T-cell (primary cell): ENCODE measurements around the gene ZCCHC2. TPM values are rescaled to one million over a fixed set of nuclear protein-coding genes. Genes with fewer than 3 reads are reported as not detected.
A peak's percentile ranks its signal among the peaks of the same experiment; 100 is the strongest.

Experiments used
- ATAC-seq, 4 experiments: fragments of 200-7000 bp in 3 of 4; fragments of 150-1000 bp in 1 of 4; cut with Tn5 transposase; replicated peaks in 1 of 4; 1 replicate in 3 of 4; 2 replicates in 1 of 4; pipeline ENCODE4 v1.10.0; 2021; ENCODE audit warnings: moderate library complexity in 3 of 4, mild to moderate bottlenecking in 2 of 4, moderate number of reproducible peaks in 1 of 4
- CTCF ChIA-PET, 2 donors: fragments of 300-600 bp; sonication (Branson Sonifier 250); formaldehyde crosslinking; loops; one replicate each; lab custom pipeline; 2022; ENCODE audit warnings: antibody characterized with exemption in 2 of 2; lab: Charles Lee
- POLR2A ChIA-PET, 2 donors: fragments of 300-600 bp; sonication (Branson Sonifier 250); formaldehyde crosslinking; loops; one replicate each; lab custom pipeline; 2022; ENCODE audit warnings: antibody characterized with exemption in 2 of 2; lab: Charles Lee
- DNase-seq, 35 experiments: peaks; one replicate each; pipeline versions ENCODE4 v3.0.0 to v3.0.0-alpha.2; 2013 to 2023
- H3K27ac ChIP-seq: one replicate; pipeline ENCODE4 v1.5.1; 2013; ENCODE audit warnings: low read length
- H3K27me3 ChIP-seq, 2 experiments: replicated peaks in 1 of 2; 1 replicate in 1 of 2; 2 replicates in 1 of 2; pipeline versions ENCODE4 v1.6.1 to v1.7.0; 2013; ENCODE audit warnings: low read length in 1 of 2, mixed read lengths in 1 of 2; ENCODE audit not compliant: control insufficient read depth in 2 of 2, insufficient read depth in 2 of 2; ENCODE audit errors: extremely low read depth in 1 of 2
- H3K36me3 ChIP-seq, 2 donors: 1 replicate in 1 of 2; 2 replicates in 1 of 2; pipeline versions ENCODE4 v1.6.1 to v1.7.0; 2013; ENCODE audit warnings: low read length in 1 of 2; ENCODE audit not compliant: control insufficient read depth in 2 of 2, insufficient read depth in 1 of 2; ENCODE audit errors: extremely low read depth in 1 of 2
- H3K4me1 ChIP-seq, 2 experiments: 1 replicate in 1 of 2; 2 replicates in 1 of 2; pipeline versions ENCODE4 v1.6.1 to v1.7.0; 2013; ENCODE audit warnings: low read length in 2 of 2, mixed read lengths in 1 of 2; ENCODE audit not compliant: insufficient read depth in 2 of 2, control insufficient read depth in 1 of 2; ENCODE audit errors: extremely low read depth in 1 of 2
- H3K4me3 ChIP-seq, 2 donors: 1 replicate in 1 of 2; 2 replicates in 1 of 2; pipeline versions ENCODE4 v1.5.1 to v1.7.0; 2013; ENCODE audit warnings: mild to moderate bottlenecking in 2 of 2, low read length in 1 of 2, moderate library complexity in 1 of 2; ENCODE audit not compliant: control insufficient read depth in 1 of 2; ENCODE audit errors: extremely low read depth in 1 of 2
- H3K9me3 ChIP-seq: 2 replicates; pipeline ENCODE4 v1.7.0; 2013
- H3K27ac Mint-ChIP-seq, 2 donors: one replicate each; pipeline ENCODE4 v1.8.0; 2020 to 2021; ENCODE audit warnings: mild to moderate bottlenecking in 2 of 2, mixed read lengths in 2 of 2
- H3K27me3 Mint-ChIP-seq, 2 donors: one replicate each; pipeline ENCODE4 v1.8.0; 2021 to 2022; ENCODE audit warnings: mixed read lengths in 2 of 2
- H3K36me3 Mint-ChIP-seq: one replicate; pipeline ENCODE4 v1.8.0; 2021; ENCODE audit warnings: mixed read lengths
- H3K4me1 Mint-ChIP-seq, 3 donors: one replicate each; pipeline ENCODE4 v1.8.0; 2020 to 2022; ENCODE audit warnings: mixed read lengths in 3 of 3, mild to moderate bottlenecking in 1 of 3
- H3K4me3 Mint-ChIP-seq, 3 donors: one replicate each; pipeline ENCODE4 v1.8.0; 2020 to 2022; ENCODE audit warnings: mild to moderate bottlenecking in 3 of 3, mixed read lengths in 3 of 3, moderate library complexity in 3 of 3
- H3K9me3 Mint-ChIP-seq, 3 donors: one replicate each; pipeline ENCODE4 v1.8.0; 2020 to 2022; ENCODE audit warnings: mixed read lengths in 3 of 3
- WGBS: methylation state at CpG from one replicate; pipeline ENCODE4 v1.1.5; 2013; ENCODE audit warnings: missing lambda C conversion rate; ENCODE audit not compliant: insufficient coverage; 5-methylcytosine and 5-hydroxymethylcytosine counted together
- total RNA-seq, 35 experiments: library from RNA in 6 of 35; stranded (reverse) in 6 of 35; fragments of 120-200 nt in 1 of 35; gene quantifications; one replicate each; pipeline versions ENCODE4 v1.2.1 to v1.2.4 and lab custom pipeline; 2013 to 2026

The ZCCHC2 gene
- total RNA-seq, 5 donors from 2014 or later (not counting 1 experiment from before 2014, with no cell fraction given), result 46.1 to 88.0 (median 52.2) TPM

- no peak overlapping the region for H3K27ac ChIP-seq
- Mint-ChIP-seq H3K27me3 (no peaks in the 10 kb centered on the region), H3K27ac (no peak overlapping the region), H3K4me3 (no peak overlapping the region), H3K4me1 (peaks cover 2 to 12% (median 6%) of the 10 kb centered on the region in 3 donors), H3K9me3 (no peaks in the 10 kb centered on the region), H3K36me3 (peaks cover 80% of the 10 kb centered on the region)
- H3K4me1 ChIP-seq, result no peaks in the 10 kb centered on the region
- 99% methylated on average over 9 of the region's 11 CpGs for WGBS
- ChIA-PET POLR2A (no interaction called here), CTCF (interaction anchor here in 1 of 2 donors (0.5 kb wide), 1 partner anchor 9 kb away, joined by 3 read pairs; no protein-coding TSS in a partner anchor)
- peaks cover 11 to 72% of the 10 kb centered on the region in 2 donors for H3K36me3 ChIP-seq
- peak in 1 of 4 experiments; percentile 20 for ATAC-seq
- H3K4me3 ChIP-seq, result no peak overlapping the region
- no peaks in the 10 kb centered on the region for H3K9me3 ChIP-seq
- no peaks in the 10 kb centered on the region for H3K27me3 ChIP-seq
- DNase-seq, result no peak
Measured at GRCh38 chr18:62574776-62575175, 52.0 kb downstream of the ZCCHC2 start.

- Mint-ChIP-seq H3K27ac (peak overlapping the region in 1 of 2 donors; percentile 6), H3K27me3 (no peaks in the 10 kb centered on the region), H3K9me3 (no peaks in the 10 kb centered on the region), H3K4me1 (peaks cover 0 to 4% (median 0%) of the 10 kb centered on the region in 3 donors), H3K36me3 (peaks cover 71% of the 10 kb centered on the region), H3K4me3 (no peak overlapping the region)
- Histone ChIP-seq H3K27me3 (no peaks in the 10 kb centered on the region), H3K27ac (no peak overlapping the region), H3K9me3 (no peaks in the 10 kb centered on the region), H3K4me3 (no peak overlapping the region), H3K36me3 (peaks cover 11 to 61% of the 10 kb centered on the region in 2 donors), H3K4me1 (no peaks in the 10 kb centered on the region)
- ChIA-PET POLR2A (interaction anchor here in 1 of 2 donors (0.6 kb wide), 1 partner anchor 12 kb away, joined by 3 read pairs; no protein-coding TSS in a partner anchor), CTCF (interaction anchor here in 1 of 2 donors (0.6 to 1.4 kb wide), 2 partner anchors 9 to 10 kb away, joined by 3 read pairs; no protein-coding TSS in a partner anchor)
- DNase-seq (no peak), ATAC-seq (no peak)
- WGBS, result 96% methylated on average over 4 of the region's 9 CpGs
Measured at GRCh38 chr18:62576271-62576670, 53.4 kb downstream of the ZCCHC2 start.

GRCh38 chr18:62576845-62577512 is 54.2 kb downstream of the ZCCHC2 start:
- DNase-seq, result no peak
- POLR2A ChIA-PET, result no interaction called here
- WGBS, result 60% methylated on average over 1 of the region's 9 CpGs
- Histone ChIP-seq H3K27ac (no peak overlapping the region), H3K27me3 (no peaks in the 10 kb centered on the region), H3K36me3 (peaks cover 9 to 55% of the 10 kb centered on the region in 2 donors), H3K4me3 (no peak overlapping the region), H3K9me3 (no peaks in the 10 kb centered on the region), H3K4me1 (no peaks in the 10 kb centered on the region)
- H3K27ac Mint-ChIP-seq, result peak overlapping the region in 1 of 2 donors; percentile 63
- peaks cover 64% of the 10 kb centered on the region for H3K36me3 Mint-ChIP-seq
- no peaks in the 10 kb centered on the region for H3K9me3 Mint-ChIP-seq
- H3K4me3 Mint-ChIP-seq, result no peak overlapping the region
- no peak for ATAC-seq
- H3K27me3 Mint-ChIP-seq, result no peaks in the 10 kb centered on the region
- CTCF ChIA-PET, result interaction anchor here (0.7 to 1.4 kb wide), 2 partner anchors 10 to 48 kb away, joined by 3 to 4 read pairs; no protein-coding TSS in a partner anchor
- peaks cover 0 to 2% (median 0%) of the 10 kb centered on the region in 3 donors for H3K4me1 Mint-ChIP-seq

GRCh38 chr18:62577765-62578164 is 54.9 kb downstream of the ZCCHC2 start:
- 33% methylated on average over 1 of the region's 2 CpGs for WGBS

GRCh38 chr18:62578980-62579511 is 56.2 kb downstream of the ZCCHC2 start:
- Histone ChIP-seq H3K27me3 (no peaks in the 10 kb centered on the region), H3K36me3 (peaks cover 9 to 42% of the 10 kb centered on the region in 2 donors), H3K27ac (no peak overlapping the region), H3K4me3 (no peak overlapping the region), H3K9me3 (no peaks in the 10 kb centered on the region), H3K4me1 (peaks cover 2 to 6% of the 10 kb centered on the region in 2 experiments)
- CTCF ChIA-PET, result interaction anchor here (0.6 to 2.1 kb wide), 5 partner anchors 32 to 818 kb away, joined by 3 to 6 read pairs (median 4); no protein-coding TSS in a partner anchor
- peaks cover 48% of the 10 kb centered on the region for H3K36me3 Mint-ChIP-seq
- no peaks in the 10 kb centered on the region for H3K9me3 Mint-ChIP-seq
- H3K27ac Mint-ChIP-seq, result no peak overlapping the region
- no peak for DNase-seq
- POLR2A ChIA-PET, result interaction anchor here in 1 of 2 donors (0.7 kb wide), 1 partner anchor 106 kb away, joined by 4 read pairs; no protein-coding TSS in a partner anchor
- H3K4me3 Mint-ChIP-seq, result no peak overlapping the region
- ATAC-seq, result no peak
- WGBS, result 96% methylated on average over 6 of the region's 13 CpGs
- peaks cover 7 to 14% (median 12%) of the 10 kb centered on the region in 3 donors for H3K4me1 Mint-ChIP-seq
- no peaks in the 10 kb centered on the region for H3K27me3 Mint-ChIP-seq

More at GRCh38 chr18:62577765-62578164, 54.9 kb downstream of the ZCCHC2 start:
- peak overlapping the region in 1 of 2 donors; percentile 7 for H3K27ac Mint-ChIP-seq
- Histone ChIP-seq H3K36me3 (peaks cover 9 to 48% of the 10 kb centered on the region in 2 donors), H3K9me3 (no peaks in the 10 kb centered on the region), H3K4me3 (no peak overlapping the region), H3K27ac (no peak overlapping the region), H3K4me1 (no peaks in the 10 kb centered on the region), H3K27me3 (no peaks in the 10 kb centered on the region)
- no peaks in the 10 kb centered on the region for H3K27me3 Mint-ChIP-seq
- ChIA-PET CTCF (interaction anchor here (0.7 to 2.1 kb wide), 8 partner anchors 8 to 788 kb away, joined by 3 to 6 read pairs (median 4); no protein-coding TSS in a partner anchor), POLR2A (interaction anchor here (0.5 to 0.6 kb wide), 2 partner anchors 58 to 71 kb away, joined by 3 to 7 read pairs; no protein-coding TSS in a partner anchor)
- peaks cover 0 to 2% (median 2%) of the 10 kb centered on the region in 3 donors for H3K4me1 Mint-ChIP-seq
- no peak for ATAC-seq
- H3K4me3 Mint-ChIP-seq, result no peak overlapping the region
- peaks cover 56% of the 10 kb centered on the region for H3K36me3 Mint-ChIP-seq
- H3K9me3 Mint-ChIP-seq, result no peaks in the 10 kb centered on the region
- no peak for DNase-seq

GRCh38 chr18:62583376-62583775 is 60.6 kb downstream of the ZCCHC2 start:
- POLR2A ChIA-PET, result no interaction called here
- no peak overlapping the region for H3K4me3 ChIP-seq
- Mint-ChIP-seq H3K4me3 (no peak overlapping the region), H3K4me1 (peaks cover 23 to 38% (median 38%) of the 10 kb centered on the region in 3 donors), H3K27me3 (no peaks in the 10 kb centered on the region), H3K9me3 (no peaks in the 10 kb centered on the region), H3K27ac (peak overlapping the region; percentile 59 to 69), H3K36me3 (peaks cover 16% of the 10 kb centered on the region)
- CTCF ChIA-PET, result interaction anchor here (0.6 to 3.9 kb wide), 11 partner anchors 15 to 512 kb away, joined by 3 to 15 read pairs (median 4); partner anchors contain the start of gene ZCCHC2 (in 1 of the 2)
- H3K36me3 ChIP-seq, result peaks cover 0 to 9% of the 10 kb centered on the region in 2 donors
- ATAC-seq, result no peak
- DNase-seq, result no peak
- no CpG with 5 or more reads among the region's 2 CpGs for WGBS
- no peaks in the 10 kb centered on the region for H3K27me3 ChIP-seq
- no peaks in the 10 kb centered on the region for H3K9me3 ChIP-seq
- no peak overlapping the region for H3K27ac ChIP-seq
- H3K4me1 ChIP-seq, result peaks cover 9 to 27% of the 10 kb centered on the region in 2 experiments
